ENCODE measurements around the gene NFATC1. TPM values are rescaled to one million over a fixed set of nuclear protein-coding genes. Genes with fewer than 3 reads are reported as not detected.
"Not testable (repeated sequence)": the region's sequence is repeated elsewhere in the genome, so short reads cannot be mapped to it uniquely, and the experiment has no call there.

Gene NFATC1
- total and polyA plus RNA-seq, 5 experiments from 2014 or later = 12.7 to 51.0 (median 34.9) TPM

DNA sequence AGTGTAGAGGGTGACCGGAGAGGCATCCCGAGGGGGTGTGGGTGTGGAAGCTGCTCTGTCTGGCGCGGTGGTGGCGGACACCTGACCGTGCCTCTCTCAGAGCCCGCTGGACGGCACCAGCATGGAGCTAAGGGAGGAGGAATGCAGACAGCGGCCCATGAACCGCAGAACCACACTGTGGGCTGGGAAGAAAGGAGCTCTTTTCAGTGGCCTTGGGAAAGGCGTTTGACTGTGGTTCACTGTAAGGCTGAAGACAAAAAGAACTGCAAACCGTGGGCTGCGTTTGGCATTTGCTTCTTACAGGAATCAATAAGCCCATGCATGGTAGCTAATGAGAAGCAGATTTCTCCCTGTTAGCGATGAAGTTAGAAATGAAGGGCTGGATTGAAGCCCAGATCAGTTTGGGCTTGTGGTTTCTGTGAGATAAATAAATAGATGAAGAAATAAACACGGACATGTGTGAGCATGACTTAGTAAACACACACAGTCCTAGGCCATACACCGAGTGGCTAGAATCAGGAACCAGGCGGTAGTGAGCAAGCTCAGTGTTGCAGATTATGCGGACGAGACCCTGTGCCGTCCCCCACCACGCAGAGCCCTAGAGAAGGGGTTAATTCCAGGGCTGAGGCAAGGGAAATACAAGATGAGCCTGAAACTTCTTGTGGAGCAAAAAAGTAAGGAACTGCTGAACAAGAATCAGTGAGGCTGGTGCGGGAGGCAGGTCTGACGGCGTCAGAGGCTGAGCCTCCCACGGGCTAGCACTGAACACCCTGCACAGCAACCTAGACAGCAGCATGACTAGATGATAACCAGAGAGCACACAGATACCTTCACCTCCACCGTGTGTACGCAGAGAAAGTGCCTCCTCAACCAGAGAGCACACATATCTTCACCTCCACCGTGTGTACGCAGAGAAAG lies 29.3 kb upstream of the NFATC1 start:
- POLR2A ChIA-PET = no interaction called here

GRCh38 chr18:79367480-79367879 lies 28.2 kb upstream of the NFATC1 start:
- DNase-seq = no peak
- peak overlapping the region in 3 of 10 donors; percentile 28 to 77 (median 33) for H3K4me3 Mint-ChIP-seq
- H3K36me3 Mint-ChIP-seq = peaks cover 10 to 30% (median 13%) of the 10 kb centered on the region in 3 donors
- no peak for ATAC-seq
- POLR2A ChIA-PET = no interaction called here
- H3K9me3 Mint-ChIP-seq = no peaks in the 10 kb centered on the region
- peak overlapping the region in 1 of 10 donors; percentile 51 for H3K27ac Mint-ChIP-seq
- H3K4me1 Mint-ChIP-seq = peaks cover 13 to 37% (median 28%) of the 10 kb centered on the region in 4 donors
- H3K27me3 Mint-ChIP-seq = no peaks in the 10 kb centered on the region

More for the DNA sequence above, 29.3 kb upstream of the NFATC1 start:
- no peak overlapping the region for H3K4me3 Mint-ChIP-seq
- DNase-seq (no peak), ATAC-seq (no peak)
- no peaks in the 10 kb centered on the region for H3K9me3 Mint-ChIP-seq
- H3K36me3 Mint-ChIP-seq = peaks cover 10 to 40% (median 23%) of the 10 kb centered on the region in 3 donors
- H3K27ac Mint-ChIP-seq = peak overlapping the region in 5 of 10 donors; percentile 11 to 70 (median 52)
- H3K4me1 Mint-ChIP-seq = peaks cover 8 to 32% (median 23%) of the 10 kb centered on the region in 4 donors
- H3K27me3 Mint-ChIP-seq = no peaks in the 10 kb centered on the region

GRCh38 chr18:79367989-79368388 lies 27.7 kb upstream of the NFATC1 start:
- POLR2A ChIA-PET = no interaction called here
- ATAC-seq (no peak), DNase-seq (no peak)
- Mint-ChIP-seq H3K27ac (peak overlapping the region in 1 of 10 donors; percentile 51), H3K36me3 (peaks cover 10 to 32% (median 12%) of the 10 kb centered on the region in 3 donors), H3K4me3 (peak overlapping the region in 1 of 10 donors; percentile 28), H3K9me3 (no peaks in the 10 kb centered on the region), H3K4me1 (peaks cover 13 to 37% (median 28%) of the 10 kb centered on the region in 4 donors), H3K27me3 (no peaks in the 10 kb centered on the region)

GRCh38 chr18:79368681-79369080 lies 27.0 kb upstream of the NFATC1 start:
- Mint-ChIP-seq H3K27me3 (no peaks in the 10 kb centered on the region), H3K4me3 (peak overlapping the region in 8 of 10 donors; percentile 15 to 67 (median 32)), H3K9me3 (no peaks in the 10 kb centered on the region), H3K4me1 (peaks cover 13 to 37% (median 28%) of the 10 kb centered on the region in 4 donors), H3K27ac (peak overlapping the region in 9 of 10 donors; percentile 26 to 82 (median 59)), H3K36me3 (peaks cover 3 to 33% (median 6%) of the 10 kb centered on the region in 3 donors)
- POLR2A ChIA-PET = no interaction called here
- DNase-seq = peak in 1 of 10 donors; percentile 29
- peak; percentile 86 for ATAC-seq

- no peak for DNase-seq
- peaks cover 9 to 37% (median 31%) of the 10 kb centered on the region in 4 donors for H3K4me1 Mint-ChIP-seq
- POLR2A ChIA-PET = interaction anchor here (0.6 kb wide), 1 partner anchor 811 kb away, joined by 5 read pairs; no protein-coding TSS in a partner anchor
- H3K27ac Mint-ChIP-seq = peak overlapping the region; percentile 58 to 89 (median 78)
- peak; percentile 50 to 68 for ATAC-seq
- H3K4me3 Mint-ChIP-seq = peak overlapping the region in 7 of 10 donors; percentile 0 to 76 (median 34)
- H3K9me3 Mint-ChIP-seq = no peaks in the 10 kb centered on the region
- H3K27me3 Mint-ChIP-seq = no peaks in the 10 kb centered on the region
- H3K36me3 Mint-ChIP-seq = peaks cover 0 to 26% (median 0%) of the 10 kb centered on the region in 3 donors
These were observed 24.1 kb upstream of the NFATC1 start for GRCh38 chr18:79371561-79372121.

- DNase-seq (no peak), ATAC-seq (no peak)
- Mint-ChIP-seq H3K27ac (peak overlapping the region in 2 of 10 donors; percentile 58 to 63), H3K36me3 (peaks cover 0 to 31% (median 0%) of the 10 kb centered on the region in 3 donors), H3K9me3 (no peaks in the 10 kb centered on the region), H3K4me3 (peak overlapping the region in 1 of 10 donors; percentile 24), H3K4me1 (peaks cover 9 to 37% (median 29%) of the 10 kb centered on the region in 4 donors), H3K27me3 (no peaks in the 10 kb centered on the region)
- POLR2A ChIA-PET = no interaction called here
These were observed 23.3 kb upstream of the NFATC1 start for GRCh38 chr18:79372461-79372860.

DNA sequence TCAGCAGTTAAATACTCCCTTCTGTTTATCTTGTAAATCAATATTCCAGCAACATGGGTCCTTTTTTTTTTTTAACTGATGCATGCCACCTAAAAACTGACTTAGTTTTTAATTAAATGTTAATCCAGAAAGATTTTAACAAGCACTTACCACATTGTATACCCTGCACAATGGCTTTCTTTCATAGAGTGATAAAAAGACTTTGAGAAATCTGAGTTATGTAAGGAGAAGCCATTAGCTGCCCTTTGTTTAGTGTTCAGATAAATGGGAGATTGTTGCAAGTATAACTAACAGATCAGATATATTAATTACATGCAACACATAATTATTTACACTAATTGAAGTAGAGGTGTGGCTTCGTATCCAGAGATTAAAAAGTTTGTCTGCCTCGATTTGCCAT lies 22.7 kb upstream of the NFATC1 start:
- Mint-ChIP-seq H3K4me3 (no peak overlapping the region), H3K9me3 (no peaks in the 10 kb centered on the region), H3K4me1 (peaks cover 7 to 31% (median 24%) of the 10 kb centered on the region in 4 donors), H3K27ac (no peak overlapping the region), H3K27me3 (no peaks in the 10 kb centered on the region), H3K36me3 (peaks cover 0 to 34% (median 0%) of the 10 kb centered on the region in 3 donors)
- DNase-seq = no peak
- no peak for ATAC-seq
- POLR2A ChIA-PET = no interaction called here

- POLR2A ChIA-PET = no interaction called here
- Mint-ChIP-seq H3K27ac (peak overlapping the region in 3 of 10 donors; percentile 14 to 80 (median 44)), H3K9me3 (no peaks in the 10 kb centered on the region), H3K4me1 (peaks cover 5 to 24% (median 17%) of the 10 kb centered on the region in 4 donors), H3K36me3 (peaks cover 0 to 40% (median 0%) of the 10 kb centered on the region in 3 donors), H3K27me3 (no peaks in the 10 kb centered on the region), H3K4me3 (no peak overlapping the region)
- ATAC-seq (no peak), DNase-seq (no peak)
These were observed 22.0 kb upstream of the NFATC1 start for GRCh38 chr18:79373736-79374135.

- no peaks in the 10 kb centered on the region for H3K9me3 Mint-ChIP-seq
- H3K27ac Mint-ChIP-seq = peak overlapping the region in 3 of 10 donors; percentile 12 to 40 (median 27)
- ATAC-seq (no peak), DNase-seq (no peak)
- POLR2A ChIA-PET = no interaction called here
- H3K4me3 Mint-ChIP-seq = no peak overlapping the region
- peaks cover 7 to 27% (median 20%) of the 10 kb centered on the region in 4 donors for H3K4me1 Mint-ChIP-seq
- H3K27me3 Mint-ChIP-seq = no peaks in the 10 kb centered on the region
- peaks cover 0 to 43% (median 2%) of the 10 kb centered on the region in 3 donors for H3K36me3 Mint-ChIP-seq
These were observed 21.1 kb upstream of the NFATC1 start for GRCh38 chr18:79374408-79375171.

DNA sequence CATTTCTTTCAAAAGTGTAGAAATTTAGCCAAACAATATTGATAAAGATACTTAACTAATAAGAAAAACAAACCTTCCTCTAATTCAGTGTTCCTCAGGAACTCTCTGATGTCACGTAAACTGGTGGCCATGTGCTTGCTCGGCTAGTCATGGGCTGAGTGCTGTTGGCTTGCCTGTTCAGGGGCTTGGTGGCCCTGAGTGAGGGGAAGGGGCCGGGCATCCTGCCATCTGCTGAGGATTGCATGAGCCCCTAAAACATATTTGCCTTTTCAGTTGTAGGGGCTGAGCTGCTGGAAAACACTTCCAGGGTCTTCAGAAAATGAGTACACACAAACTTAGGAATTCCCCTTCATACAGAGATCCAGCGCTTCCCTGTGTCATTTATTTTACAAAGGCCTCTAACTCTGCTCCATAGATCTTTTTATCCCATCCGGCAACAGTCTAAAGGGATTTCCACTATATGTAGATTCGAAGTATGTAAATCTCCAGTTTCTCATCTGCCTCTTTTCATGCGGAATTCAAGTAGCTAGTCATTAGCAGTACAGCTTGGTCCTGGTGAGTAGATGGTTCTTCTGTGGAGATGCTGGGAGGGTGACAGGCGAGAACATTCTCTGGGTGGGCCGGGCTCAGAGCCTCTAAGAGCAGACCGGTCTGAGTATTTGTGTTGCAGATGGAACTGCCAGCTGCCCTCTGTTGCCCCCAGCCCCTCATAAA lies 20.1 kb upstream of the NFATC1 start:
- POLR2A ChIA-PET = interaction anchor here (0.7 kb wide), 2 partner anchors 13 to 68 kb away, joined by 3 to 4 read pairs; no protein-coding TSS in a partner anchor
- ATAC-seq = no peak
- no peak overlapping the region for H3K4me3 Mint-ChIP-seq
- DNase-seq = no peak
- H3K36me3 Mint-ChIP-seq = peaks cover 0 to 43% (median 2%) of the 10 kb centered on the region in 3 donors
- H3K27ac Mint-ChIP-seq = peak overlapping the region in 4 of 10 donors; percentile 25 to 79 (median 54)
- H3K9me3 Mint-ChIP-seq = no peaks in the 10 kb centered on the region
- peaks cover 7 to 24% (median 19%) of the 10 kb centered on the region in 4 donors for H3K4me1 Mint-ChIP-seq
- H3K27me3 Mint-ChIP-seq = no peaks in the 10 kb centered on the region

DNA sequence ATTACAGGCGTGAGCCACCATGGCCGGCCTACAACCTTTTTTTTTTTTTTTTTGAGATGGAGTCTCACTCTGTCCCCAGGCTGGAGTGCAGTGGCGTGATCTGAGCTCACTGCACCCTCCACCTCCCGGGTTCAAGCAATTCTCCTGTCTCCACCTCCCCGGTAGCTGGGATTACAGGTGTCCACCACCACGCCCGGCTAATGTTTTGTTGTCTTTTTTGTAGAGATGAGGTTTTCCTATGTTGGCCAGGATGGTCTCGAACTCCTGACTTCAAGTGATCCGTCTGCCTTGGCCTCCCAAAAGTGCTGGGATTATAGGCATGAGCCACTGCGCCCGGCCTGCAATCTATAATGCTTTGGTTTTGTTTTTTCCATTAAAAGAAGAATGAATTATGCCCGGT lies 19.1 kb upstream of the NFATC1 start:
- POLR2A ChIA-PET = interaction anchor here (0.5 to 0.7 kb wide), 3 partner anchors 12 to 67 kb away, joined by 3 to 4 read pairs (median 4); no protein-coding TSS in a partner anchor
- H3K4me1 Mint-ChIP-seq = peaks cover 5 to 14% (median 12%) of the 10 kb centered on the region in 4 donors
- H3K36me3 Mint-ChIP-seq = peaks cover 0 to 43% (median 2%) of the 10 kb centered on the region in 3 donors
- peak overlapping the region in 5 of 10 donors; percentile 11 to 78 (median 44) for H3K27ac Mint-ChIP-seq
- not testable (repeated sequence) for H3K9me3 Mint-ChIP-seq, ATAC-seq, DNase-seq, H3K27me3 Mint-ChIP-seq, H3K4me3 Mint-ChIP-seq
